PC-9 (cell line): Measurements from ENCODE around the gene MOV10. TPM values are rescaled to one million over a fixed set of nuclear protein-coding genes. Genes with fewer than 3 reads are reported as not detected.

ENCODE experiments used
- BruUV-seq: library from RNA; stranded (reverse); fragments of 400-500 nt; replicated peaks from 2 replicates; lab custom pipeline; 2021; lab: Mats Ljungman, UMichigan
- CTCF ChIA-PET: fragments of 300-600 bp; sonication (Branson Sonifier 250); formaldehyde crosslinking; loops from one replicate; lab custom pipeline; 2022; ENCODE audit warnings: antibody characterized with exemption; lab: Charles Lee
- POLR2A ChIA-PET: fragments of 300-600 bp; sonication (Branson Sonifier 250); formaldehyde crosslinking; loops from one replicate; lab custom pipeline; 2022; ENCODE audit warnings: antibody characterized with exemption; ENCODE audit not compliant: unreplicated experiment; lab: Charles Lee
- DNase-seq, 2 experiments: peaks; one replicate each; pipeline versions ENCODE4 v3.0.0 to v3.0.0-alpha.2; 2015 to 2022; ENCODE audit warnings: mixed read lengths in 1 of 2
- H2AFZ ChIP-seq: fragments of 200-600 bp; sonication (generic); 2 replicates; pipeline ENCODE4 v1.8.1; 2017; ENCODE audit warnings: antibody characterized with exemption
- H3F3A ChIP-seq: fragments of 200-600 bp; sonication (generic); 2 replicates; pipeline ENCODE4 v1.8.1; 2017; ENCODE audit warnings: antibody characterized with exemption, mild to moderate bottlenecking, low read depth; ENCODE audit not compliant: insufficient read depth
- H3K27ac ChIP-seq: fragments of 200-600 bp; sonication (generic); 2 replicates; pipeline ENCODE4 v1.6.1; 2016; ENCODE audit warnings: mixed run types
- H3K27me3 ChIP-seq: fragments of 200-600 bp; sonication (generic); 2 replicates; pipeline ENCODE4 v1.6.1; 2016; ENCODE audit warnings: low read depth, mixed run types; ENCODE audit not compliant: insufficient read depth
- H3K36me3 ChIP-seq: fragments of 200-600 bp; sonication (generic); 2 replicates; pipeline ENCODE4 v1.6.1; 2016; ENCODE audit warnings: low read depth, mixed run types
- H3K4me1 ChIP-seq: fragments of 200-600 bp; sonication (generic); replicated peaks from 2 replicates; pipeline ENCODE4 v1.6.1; 2016; ENCODE audit warnings: mixed run types; ENCODE audit not compliant: insufficient read depth
- H3K4me2 ChIP-seq: fragments of 200-600 bp; sonication (generic); 2 replicates; pipeline ENCODE4 v1.6.1; 2017; ENCODE audit warnings: mixed run types
- H3K4me3 ChIP-seq: fragments of 200-600 bp; sonication (generic); 2 replicates; pipeline ENCODE4 v1.6.1; 2016; ENCODE audit warnings: mixed run types
- H3K79me2 ChIP-seq: fragments of 200-600 bp; sonication (generic); 2 replicates; pipeline ENCODE4 v1.6.1; 2017; ENCODE audit warnings: low read depth, mixed run types
- H3K9me2 ChIP-seq: fragments of 200-600 bp; sonication (generic); 2 replicates; pipeline ENCODE4 v1.8.1; 2017; ENCODE audit warnings: mild to moderate bottlenecking; ENCODE audit not compliant: insufficient read depth
- H3K9me3 ChIP-seq: fragments of 200-600 bp; sonication (generic); 2 replicates; pipeline ENCODE4 v1.8.1; 2016; ENCODE audit warnings: low read depth; ENCODE audit not compliant: insufficient read depth
- H4K20me1 ChIP-seq: fragments of 200-600 bp; sonication (generic); 2 replicates; pipeline ENCODE4 v1.8.1; 2017; ENCODE audit not compliant: insufficient read depth
- CTCF ChIP-seq: fragments of 200-600 bp; sonication (generic); conservative IDR thresholded peaks from 2 replicates; pipeline ENCODE4 v1.6.1; 2017; ENCODE audit warnings: mixed run types, antibody characterized with exemption, mild to moderate bottlenecking, moderate library complexity
- EZH2 ChIP-seq: fragments of 200-600 bp; sonication (generic); IDR thresholded peaks from 2 replicates; pipeline ENCODE4 v1.8.0; 2017; ENCODE audit warnings: antibody characterized with exemption, low read depth
- intact Hi-C: fragments of 100-400 bp; cut with micrococcal nuclease; formaldehyde crosslinking; loops from one replicate; pipeline ENCODE4 v1.10.0; 2022; ENCODE audit not compliant: unreplicated experiment
- total RNA-seq: library from RNA; stranded (reverse); gene quantifications from 2 replicates; pipeline ENCODE4 v1.2.3, GENCODE V29; 2021

MOV10 gene
- total RNA-seq, 1 experiment from 2014 or later: 73.7 TPM

GRCh38 chr1:112713466-112714312 is 39.2 kb downstream of the MOV10 start:
- H3K4me1 ChIP-seq: peaks cover 18% of the 10 kb centered on the region
- TF ChIP-seq EZH2 (no peak), CTCF (no peak)
- intact Hi-C loops: loop anchor here (2.0 kb wide), 1 partner anchor 323 kb away; no protein-coding TSS in a partner anchor
- POLR2A ChIA-PET: no interaction called here
- H3K4me2 ChIP-seq: peak overlapping the region; percentile 97
- no peaks in the 10 kb centered on the region for H3K27me3 ChIP-seq
- H2AFZ ChIP-seq: peak overlapping the region; percentile 95
- no peaks in the 10 kb centered on the region for H3K36me3 ChIP-seq
- peak in 1 of 2 experiments; percentile 50 for DNase-seq
- no peaks in the 10 kb centered on the region for H3K79me2 ChIP-seq
- no peak overlapping the region for H3K27ac ChIP-seq
- H3F3A ChIP-seq: peaks cover 11% of the 10 kb centered on the region
- CTCF ChIA-PET: no interaction called here
- H3K9me3 ChIP-seq: no peaks in the 10 kb centered on the region
- no peaks in the 10 kb centered on the region for H4K20me1 ChIP-seq
- no peaks in the 10 kb centered on the region for H3K9me2 ChIP-seq
- BruUV-seq: TSS peak; percentile 31
- peak overlapping the region; percentile 85 for H3K4me3 ChIP-seq

DNA sequence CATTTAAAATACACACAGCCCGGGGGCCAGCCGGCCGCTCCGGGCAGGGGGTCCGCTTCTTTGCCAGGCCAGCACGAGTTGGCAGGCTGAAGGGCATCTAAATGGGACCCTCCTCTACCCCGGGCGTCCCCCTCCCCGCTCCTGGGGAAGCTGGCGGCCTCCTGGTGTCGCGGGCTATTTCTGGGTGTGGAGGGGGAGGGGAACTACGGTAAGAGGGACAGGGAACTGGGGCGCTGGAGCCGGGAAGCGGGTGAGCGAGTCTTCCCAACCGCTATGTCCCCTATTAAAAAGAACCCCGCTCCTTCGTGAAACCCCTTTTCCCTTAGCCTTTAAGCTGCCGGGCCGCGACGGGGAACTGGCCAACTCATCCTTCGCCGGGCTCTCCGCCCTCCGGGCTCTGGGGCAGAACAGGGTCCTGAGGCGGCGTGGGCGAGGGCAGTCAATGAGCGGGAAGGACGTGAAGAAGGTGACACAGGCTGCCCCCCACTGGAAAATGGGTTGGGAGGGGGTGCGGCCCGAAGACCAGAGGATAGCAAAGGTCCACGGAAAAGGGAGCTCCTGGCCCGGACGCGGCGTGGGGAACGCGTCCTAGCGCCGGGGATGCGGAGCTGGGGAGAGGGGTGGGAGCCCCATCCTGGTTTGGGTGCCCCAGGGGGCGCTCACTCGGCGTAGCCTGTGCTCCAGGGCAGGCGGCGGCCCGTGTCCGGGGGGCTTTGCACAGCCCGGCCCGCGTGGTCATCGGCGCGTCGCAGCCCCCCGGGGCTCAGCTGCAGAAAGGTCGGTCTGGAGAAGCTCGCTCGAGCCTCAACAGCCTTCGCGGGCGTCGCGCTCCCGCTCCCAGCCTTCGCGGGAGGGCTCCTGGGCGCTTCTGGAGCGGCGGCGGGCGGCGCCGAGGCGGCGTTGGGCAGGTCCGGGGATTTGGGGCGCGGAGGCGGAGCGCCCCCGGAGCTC is 40.1 kb downstream of the MOV10 start:
- Histone ChIP-seq H3K9me2 (no peaks in the 10 kb centered on the region), H3F3A (peaks cover 11% of the 10 kb centered on the region), H3K9me3 (no peaks in the 10 kb centered on the region), H4K20me1 (no peaks in the 10 kb centered on the region), H3K36me3 (no peaks in the 10 kb centered on the region), H3K4me1 (peaks cover 18% of the 10 kb centered on the region), H3K4me2 (peak overlapping the region; percentile 97), H3K27me3 (no peaks in the 10 kb centered on the region), H3K27ac (no peak overlapping the region), H3K79me2 (no peaks in the 10 kb centered on the region), H2AFZ (peak overlapping the region; percentile 95), H3K4me3 (peak overlapping the region; percentile 85)
- CTCF ChIA-PET: interaction anchor here (0.6 to 3.4 kb wide), 9 partner anchors 12 to 358 kb away, joined by 3 to 25 read pairs (median 6); partner anchors contain the start of gene LRIG2
- BruUV-seq: no TSS peak
- intact Hi-C loops: loop anchor here (2.0 to 5.0 kb wide), 6 partner anchors 153 to 963 kb away; partner anchors contain the start of genes MAGI3 and SLC16A1
- POLR2A ChIA-PET: interaction anchor here (0.6 to 1.1 kb wide), 5 partner anchors 47 to 326 kb away, joined by 3 to 24 read pairs (median 4); no protein-coding TSS in a partner anchor
- TF ChIP-seq EZH2 (no peak), CTCF (peak; percentile 35; the same call in 1 of the 2 replicates)
- peak in 1 of 2 experiments; percentile 25 for DNase-seq
